Measurements from ENCODE around the gene ZNF746. TPM values are rescaled to one million over a fixed set of nuclear protein-coding genes. Genes with fewer than 3 reads are reported as not detected.

Gene ZNF746
- total RNA-seq (20.8 and 22.3 TPM in 2 replicates), polyA plus RNA-seq (10.5 and 14.4 TPM in 2 replicates), polyA minus RNA-seq (13.3 and 14.4 TPM in 2 replicates), Bru-seq, nascent RNA (percentile 83 among the genes with signal in this experiment), BruChase-seq, experiment 1, labeled RNA remaining after a 6-hour chase (percentile 76 among the genes with signal in this experiment), BruChase-seq, experiment 2, labeled RNA remaining after a 2-hour chase (percentile 86 among the genes with signal in this experiment)
- polyA plus RNA-seq (2011; cell fraction: cytosol; rRNA removed): 6.0 and 6.9 TPM in 2 replicates
- polyA plus RNA-seq (2011; cell fraction: nucleus; rRNA removed): 18.9 and 20.8 TPM in 2 replicates
- polyA plus RNA-seq (2012): 8.6 and 11.2 TPM in 2 replicates
- 8.8 TPM for polyA minus RNA-seq (2011; cell fraction: cytosol; rRNA and poly(A)+ RNA removed)
- polyA minus RNA-seq (2011; cell fraction: nucleus; rRNA and poly(A)+ RNA removed): 17.4 and 20.9 TPM in 2 replicates
- long read RNA-seq, transcript ZNF746-205 (7 exons, 3,949 nt): major isoform, 5 of 36 reads
- long read RNA-seq, partial matches to known transcripts: 1 of 36 reads
- long read RNA-seq, other reads (novel, unspliced or antisense): 21 of 36 reads

DNA sequence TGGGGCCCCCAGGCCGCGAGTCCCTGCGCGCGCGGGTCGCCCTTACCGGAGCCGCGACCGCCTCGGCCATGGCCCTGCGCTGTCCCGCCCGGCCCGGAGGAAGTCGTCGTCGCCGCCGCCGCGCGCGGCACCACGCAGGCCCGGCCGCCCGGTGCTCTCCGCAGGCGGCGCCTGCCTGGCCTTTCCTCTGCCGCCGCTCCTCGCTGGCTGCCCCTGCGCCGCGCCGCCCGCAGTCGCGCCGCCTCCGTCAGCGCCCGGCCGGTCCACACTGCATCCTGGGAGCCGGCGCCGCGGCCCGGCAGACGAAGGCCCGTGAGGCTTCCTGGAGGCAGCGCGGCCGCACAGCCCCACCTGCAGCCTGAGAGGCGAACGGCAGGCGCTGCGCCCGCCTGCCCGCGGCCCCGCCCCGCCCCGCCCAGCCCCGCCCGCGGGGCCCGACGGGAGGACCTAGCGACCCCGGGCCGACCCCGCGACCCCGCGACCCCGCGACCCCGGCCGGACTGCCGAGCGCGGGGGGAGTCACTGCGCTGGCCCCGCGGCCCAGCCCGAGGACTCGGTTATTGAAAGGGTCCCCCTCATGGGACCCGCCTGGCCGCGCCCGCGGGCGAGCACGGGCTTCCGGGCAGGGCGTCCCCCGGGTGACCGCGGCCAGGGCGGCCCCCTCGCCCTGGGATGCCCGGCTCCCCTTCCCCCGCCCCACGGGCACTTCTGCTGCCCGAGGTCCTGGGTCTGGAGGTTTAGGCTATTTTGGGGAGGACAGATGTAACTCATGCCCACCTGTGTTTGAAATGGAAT lies at the start of gene ZNF746:
TSS of gene ZNF746 (minus strand) at position 343 of the 795 bp plus-strand sequence. CDS start at position 70, 273 bp downstream.
- Histone ChIP-seq H3K4me2 (ENCODE audit: insufficient read depth, low read length) (peak within 1 kb of the TSS; percentile 85), H3K9ac (replicated peaks; ENCODE audit: extremely low read depth, insufficient read depth, low read length) (peak within 1 kb of the TSS; percentile 73), H3K4me3 (replicated peaks in 1 of 3; ENCODE audit: insufficient read depth in 1 of 3, low read depth in 1 of 3, low read length in 3 of 3) (peak within 1 kb of the TSS; percentile 72 to 90 (median 77)), H4K20me1 (replicated peaks; ENCODE audit: control insufficient read depth, extremely low read depth, insufficient read depth, low read length) (no peaks in the 10 kb centered on the region), H3K9me1 (replicated peaks; ENCODE audit: control insufficient read depth, extremely low read depth, insufficient read depth, low read length) (no peaks in the 10 kb centered on the region), H3K27me3 (ENCODE audit: control insufficient read depth in 2 of 2, insufficient read depth in 2 of 2, low read length in 2 of 2) (peaks cover 5 to 15% of the 10 kb centered on the region in 2 experiments), H3K4me1 (ENCODE audit: control insufficient read depth, extremely low read depth, insufficient read depth, low read length) (peaks cover 11% of the 10 kb centered on the region), H3K9me3 (replicated peaks; ENCODE audit: control insufficient read depth, insufficient read depth, low read length) (no peaks in the 10 kb centered on the region), H3K27ac (ENCODE audit: insufficient read depth, low read depth, low read length) (peak within 1 kb of the TSS; percentile 49), H3K79me2 (ENCODE audit: control insufficient read depth, insufficient read depth, low read length) (peaks cover 24% of the 10 kb centered on the region), H2AFZ (ENCODE audit: low read depth, low read length) (peak within 1 kb of the TSS; percentile 81), H3K36me3 (ENCODE audit: control insufficient read depth in 2 of 2, extremely low read depth in 1 of 2, insufficient read depth in 2 of 2, low read length in 2 of 2) (peaks cover 5 to 13% of the 10 kb centered on the region in 2 experiments)
- DNase-seq (ENCODE audit: low read depth, low spot score) (peak; percentile 56), FAIRE-seq (peak; percentile 63)
- POLR2A ChIA-PET: no interaction called here
- TF ChIP-seq, protein P1, sequence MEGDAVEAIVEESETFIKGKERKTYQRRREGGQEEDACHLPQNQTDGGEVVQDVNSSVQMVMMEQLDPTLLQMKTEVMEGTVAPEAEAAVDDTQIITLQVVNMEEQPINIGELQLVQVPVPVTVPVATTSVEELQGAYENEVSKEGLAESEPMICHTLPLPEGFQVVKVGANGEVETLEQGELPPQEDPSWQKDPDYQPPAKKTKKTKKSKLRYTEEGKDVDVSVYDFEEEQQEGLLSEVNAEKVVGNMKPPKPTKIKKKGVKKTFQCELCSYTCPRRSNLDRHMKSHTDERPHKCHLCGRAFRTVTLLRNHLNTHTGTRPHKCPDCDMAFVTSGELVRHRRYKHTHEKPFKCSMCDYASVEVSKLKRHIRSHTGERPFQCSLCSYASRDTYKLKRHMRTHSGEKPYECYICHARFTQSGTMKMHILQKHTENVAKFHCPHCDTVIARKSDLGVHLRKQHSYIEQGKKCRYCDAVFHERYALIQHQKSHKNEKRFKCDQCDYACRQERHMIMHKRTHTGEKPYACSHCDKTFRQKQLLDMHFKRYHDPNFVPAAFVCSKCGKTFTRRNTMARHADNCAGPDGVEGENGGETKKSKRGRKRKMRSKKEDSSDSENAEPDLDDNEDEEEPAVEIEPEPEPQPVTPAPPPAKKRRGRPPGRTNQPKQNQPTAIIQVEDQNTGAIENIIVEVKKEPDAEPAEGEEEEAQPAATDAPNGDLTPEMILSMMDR (IDR thresholded peaks at IDR 0.05; ENCODE audit: extremely low read depth in 1 of 2, insufficient read depth in 1 of 2, low read depth in 1 of 2, low read length in 2 of 2): peak; percentile 53 to 73
- no peak for TF ChIP-seq EZH2 (IDR thresholded peaks at IDR 0.05; ENCODE audit: borderline replicate concordance, low read depth, low read length, severe bottlenecking)
- TF ChIP-seq POLR2AphosphoS5 (IDR thresholded peaks at IDR 0.05; ENCODE audit: insufficient read depth, low read depth, low read length): peak; percentile 86
- no peak for TF ChIP-seq FOS (IDR thresholded peaks at IDR 0.05; ENCODE audit: borderline replicate concordance, insufficient read depth, low read length)
- no peak for TF ChIP-seq JUN (IDR thresholded peaks at IDR 0.05; ENCODE audit: borderline replicate concordance, insufficient read depth, insufficient read length, low read depth)
- TF ChIP-seq MYC (IDR thresholded peaks at IDR 0.05; ENCODE audit: low read depth, low read length): no peak
- peak; percentile 65 for TF ChIP-seq POLR2A (IDR thresholded peaks at IDR 0.05; ENCODE audit: low read depth, low read length)
- no peak for TF ChIP-seq GATA2 (IDR thresholded peaks at IDR 0.05; ENCODE audit: insufficient read depth, insufficient read length, low read depth, low read length)
- dilution Hi-C loops (cut with MboI; ENCODE audit: extremely low pct_ligation_motif_present, low sequenced_read_pairs): no loop called here
- CTCF ChIA-PET: interaction anchor here (2.0 kb wide), 1 partner anchor 188 kb away, joined by 11 read pairs; no protein-coding TSS in a partner anchor
- no TSS peak for BruUV-seq (replicated peaks)
- intact Hi-C loops (cut with micrococcal nuclease): loop anchor here (1.0 to 10.0 kb wide), 10 partner anchors 75 to 473 kb away; partner anchors contain the start of genes PDIA4, ZNF282, ZNF398 and ZNF425
